Stimulated activated CD4-positive, alpha-beta T cell treated with anti-CD3 and anti-CD28 coated beads, Interleukin-1b, Interleukin-23, amount 100 ng/mL, for 1 hour (primary cell): ENCODE data around the gene LACC1.

Source experiments
- DNase-seq, 2 donors: peaks; one replicate each; pipeline ENCODE4 v3.0.0-alpha.2; 2020; ENCODE audit warnings: low read depth in 2 of 2

Gene LACC1

GRCh38 chr13:43942286-43942685 lies 62.6 kb downstream of the LACC1 start:
- DNase-seq = no peak
